Omental fat pad (tissue), 4 donors: ENCODE results near the gene GLB1L3. TPM values are rescaled to one million over a fixed set of nuclear protein-coding genes. Genes with fewer than 3 reads are reported as not detected.

ENCODE experiments used
- ATAC-seq: fragments of 150-250 bp; one replicate; pipeline ENCODE4 v1.9.1; 2016; ENCODE audit warnings: mild to moderate bottlenecking, moderate library complexity; ENCODE audit not compliant: low FRiP score
- DNase-seq: peaks from one replicate; pipeline ENCODE4 v3.0.0-alpha.2; 2019; ENCODE audit warnings: low spot score
- CTCF ChIP-seq, 3 donors: fragments of 450-650 bp; IDR thresholded peaks; one replicate each; pipeline ENCODE4 v1.5.1; 2016 to 2017; ENCODE audit warnings: antibody characterized with exemption in 3 of 3, mild to moderate bottlenecking in 3 of 3, moderate library complexity in 2 of 3
- total RNA-seq, 4 donors: library from RNA; depleted of rRNA; stranded (reverse); fragments of >200 nt; gene quantifications; one replicate each; pipeline ENCODE4 v1.1.0, GENCODE V29; 2016

GLB1L3 gene
- total RNA-seq, 4 donors from 2014 or later = not detected

DNA sequence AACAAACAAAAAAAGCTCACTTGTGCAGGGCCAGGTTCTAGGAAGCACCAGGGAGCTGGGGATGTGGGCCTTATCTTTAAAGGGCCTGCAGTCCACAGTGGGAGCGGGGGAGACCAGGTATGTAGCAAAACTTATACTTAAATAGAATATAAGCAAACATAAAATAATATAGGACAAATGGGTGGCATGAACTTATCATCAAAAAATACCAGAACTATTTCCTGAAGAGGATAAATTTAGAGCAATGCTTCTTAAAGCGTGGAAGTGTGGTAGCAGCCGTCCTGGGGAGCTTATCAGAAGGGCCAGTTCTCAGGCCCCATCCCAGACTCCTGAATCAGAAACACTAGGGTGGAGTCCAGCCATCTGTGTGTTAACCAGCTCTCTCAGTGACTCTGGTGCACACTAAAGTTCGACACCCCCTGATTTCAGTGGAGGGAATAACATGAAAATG, 42.4 kb upstream of the GLB1L3 start:
- no peak for TF ChIP-seq CTCF (IDR thresholded peaks at IDR 0.05)
- ATAC-seq (no peak), DNase-seq (no peak)

GRCh38 chr11:134235399-134235798, 40.8 kb upstream of the GLB1L3 start:
- no peak for TF ChIP-seq CTCF (IDR thresholded peaks at IDR 0.05)
- DNase-seq (no peak), ATAC-seq (no peak)

GRCh38 chr11:134236834-134237556, 39.2 kb upstream of the GLB1L3 start:
- DNase-seq (no peak), ATAC-seq (no peak)
- TF ChIP-seq CTCF (IDR thresholded peaks at IDR 0.05) = no peak

GRCh38 chr11:134237557-134237922, 38.6 kb upstream of the GLB1L3 start:
- no peak for TF ChIP-seq CTCF (IDR thresholded peaks at IDR 0.05)
- DNase-seq (no peak), ATAC-seq (no peak)

- ATAC-seq (no peak), DNase-seq (no peak)
- no peak for TF ChIP-seq CTCF (IDR thresholded peaks at IDR 0.05)
Observed at GRCh38 chr11:134238956-134239355, 37.2 kb upstream of the GLB1L3 start.

- no peak for DNase-seq
- no peak for TF ChIP-seq CTCF (IDR thresholded peaks at IDR 0.05)
- no peak for ATAC-seq
Observed at GRCh38 chr11:134240592-134240991, 35.6 kb upstream of the GLB1L3 start.

DNA sequence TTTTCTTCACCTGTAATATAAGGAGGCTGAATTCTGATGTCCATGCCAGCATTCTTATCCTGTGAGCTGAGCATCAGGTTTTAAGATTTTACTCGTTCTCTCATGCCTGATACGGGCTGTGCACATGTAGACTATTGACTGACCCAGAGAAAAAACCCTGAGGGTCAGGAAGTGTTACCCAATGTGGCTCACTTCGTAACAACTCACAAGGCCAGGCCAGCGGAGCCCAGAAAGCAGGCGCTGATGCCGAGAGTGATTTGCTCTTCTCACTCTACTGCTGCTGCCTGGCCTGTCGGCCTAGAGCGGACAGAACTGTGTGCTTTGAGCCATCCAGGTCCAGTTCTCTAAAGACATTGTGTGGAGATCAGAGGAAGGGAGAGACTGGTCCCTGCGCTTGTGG, 33.8 kb upstream of the GLB1L3 start:
- no peak for DNase-seq
- TF ChIP-seq CTCF (IDR thresholded peaks at IDR 0.05) = no peak
- no peak for ATAC-seq
